Neural crest cell (in vitro differentiated cells): ENCODE results near the gene TRIL. TPM values are rescaled to one million over a fixed set of nuclear protein-coding genes. Genes with fewer than 3 reads are reported as not detected.

Experiments used
- DNase-seq: peaks from one replicate; pipeline ENCODE4 v3.0.0; 2021; ENCODE audit warnings: low read depth, mixed read lengths, low spot score
- H3K27ac Mint-ChIP-seq: one replicate; pipeline ENCODE4 v1.8.0; 2021; ENCODE audit warnings: mild to moderate bottlenecking, mixed read lengths; ENCODE audit not compliant: unreplicated experiment
- H3K27me3 Mint-ChIP-seq: 2 replicates; pipeline ENCODE4 v1.8.0; 2021; ENCODE audit warnings: low read depth, mild to moderate bottlenecking, mixed read lengths
- H3K36me3 Mint-ChIP-seq: 2 replicates; pipeline ENCODE4 v1.8.0; 2021; ENCODE audit warnings: low read depth, mild to moderate bottlenecking, mixed read lengths
- H3K4me1 Mint-ChIP-seq: 2 replicates; pipeline ENCODE4 v1.8.0; 2021; ENCODE audit warnings: mixed read lengths
- H3K4me3 Mint-ChIP-seq: one replicate; pipeline ENCODE4 v1.8.0; 2021; ENCODE audit warnings: mild to moderate bottlenecking, mixed read lengths
- H3K9me3 Mint-ChIP-seq: 2 replicates; pipeline ENCODE4 v1.8.0; 2021; ENCODE audit warnings: mixed read lengths
- CTCF ChIP-seq: fragments of 200-600 bp; sonication (generic); conservative IDR thresholded peaks from 2 replicates; pipeline ENCODE4 v1.5.0; 2021; ENCODE audit warnings: antibody characterized with exemption, mild to moderate bottlenecking
- long read RNA-seq: library from polyadenylated mRNA; unstranded; transcript quantifications from one replicate; pipeline ENCODE4 v2.0.0, GENCODE V29; 2020
- total RNA-seq: library from RNA; stranded (reverse); gene quantifications from 2 replicates; pipeline ENCODE4 v1.2.1, GENCODE V29; 2021

Gene TRIL
- 60.7 and 61.5 TPM in 2 replicates for total RNA-seq
- long read RNA-seq, full-length matches to known transcripts: 23 of 25 reads
- long read RNA-seq, partial matches to known transcripts: 0 of 25 reads
- long read RNA-seq, other reads (novel, unspliced or antisense): 2 of 25 reads

GRCh38 chr7:28958235-28958979, at the start of gene TRIL:
TSS of gene TRIL (minus strand) at chr7:28958330. CDS start at chr7:28958046, 284 bp downstream.
- no peak for TF ChIP-seq CTCF
- Mint-ChIP-seq H3K27me3 (peaks cover 20% of the 10 kb centered on the region), H3K4me3 (peak within 1 kb of the TSS; percentile 95), H3K9me3 (no peaks in the 10 kb centered on the region), H3K27ac (peak within 1 kb of the TSS; percentile 78), H3K36me3 (no peaks in the 10 kb centered on the region), H3K4me1 (peaks cover 36% of the 10 kb centered on the region)
- peak; percentile 64 for DNase-seq

- no peaks in the 10 kb centered on the region for H3K27me3 Mint-ChIP-seq
- no peak overlapping the region for H3K4me3 Mint-ChIP-seq
- peaks cover 13% of the 10 kb centered on the region for H3K36me3 Mint-ChIP-seq
- no peak for DNase-seq
- no peak for TF ChIP-seq CTCF
- H3K4me1 Mint-ChIP-seq: peaks cover 20% of the 10 kb centered on the region
- no peak overlapping the region for H3K27ac Mint-ChIP-seq
- H3K9me3 Mint-ChIP-seq: peaks cover 11% of the 10 kb centered on the region
Observed at GRCh38 chr7:29007127-29007526, 49.0 kb upstream of the TRIL start.

- TF ChIP-seq CTCF: no peak
- Mint-ChIP-seq H3K4me1 (peaks cover 26% of the 10 kb centered on the region), H3K27ac (no peak overlapping the region), H3K9me3 (peaks cover 11% of the 10 kb centered on the region), H3K4me3 (no peak overlapping the region), H3K27me3 (no peaks in the 10 kb centered on the region), H3K36me3 (peaks cover 13% of the 10 kb centered on the region)
- DNase-seq: no peak
Observed at GRCh38 chr7:29005829-29006228, 47.7 kb upstream of the TRIL start.

GRCh38 chr7:29005406-29005805, 47.3 kb upstream of the TRIL start:
- no peak for DNase-seq
- Mint-ChIP-seq H3K36me3 (peaks cover 13% of the 10 kb centered on the region), H3K27ac (no peak overlapping the region), H3K4me1 (peaks cover 31% of the 10 kb centered on the region), H3K9me3 (peaks cover 11% of the 10 kb centered on the region), H3K4me3 (no peak overlapping the region), H3K27me3 (no peaks in the 10 kb centered on the region)
- TF ChIP-seq CTCF: no peak

- no peaks in the 10 kb centered on the region for H3K27me3 Mint-ChIP-seq
- H3K27ac Mint-ChIP-seq: no peak overlapping the region
- TF ChIP-seq CTCF: no peak
- DNase-seq: no peak
- peaks cover 13% of the 10 kb centered on the region for H3K36me3 Mint-ChIP-seq
- H3K4me3 Mint-ChIP-seq: no peak overlapping the region
- H3K4me1 Mint-ChIP-seq: peaks cover 48% of the 10 kb centered on the region
- peaks cover 11% of the 10 kb centered on the region for H3K9me3 Mint-ChIP-seq
Observed at GRCh38 chr7:29003703-29004102, 45.6 kb upstream of the TRIL start.
